Neural progenitor cell (in vitro differentiated cells): ENCODE results near the gene CCDC18.

Experiments
- CTCF ChIP-seq: fragments of 200-600 bp; sonication (generic); IDR thresholded peaks from 2 replicates; pipeline ENCODE4 v1.5.1; 2017; ENCODE audit warnings: antibody characterized with exemption, mild to moderate bottlenecking
- EZH2 ChIP-seq: fragments of 200-600 bp; sonication (generic); IDR thresholded peaks from 2 replicates; pipeline ENCODE4 v1.6.1; 2017; ENCODE audit warnings: antibody characterized with exemption, mild to moderate bottlenecking, moderate library complexity
- EZH2phosphoT487 ChIP-seq: fragments of 200-600 bp; sonication (generic); IDR thresholded peaks from 2 replicates; pipeline ENCODE4 v1.6.1; 2017; ENCODE audit warnings: antibody characterized with exemption

GRCh38 chr1:93283496-93283895 lies 103.0 kb downstream of the CCDC18 start:
- TF ChIP-seq CTCF (no peak), EZH2phosphoT487 (no peak), EZH2 (no peak)
